GM10847 (cell line): ENCODE results near the gene DIS3L2.

Experiments used
- POLR2A ChIP-seq: IDR thresholded peaks from 2 replicates; pipeline ENCODE4 v1.6.1; 2011; ENCODE audit not compliant: insufficient read length; ENCODE audit errors: extremely low read depth

The DIS3L2 gene

GRCh38 chr2:232276733-232277313, 315.3 kb downstream of the DIS3L2 start:
- TF ChIP-seq POLR2A: no peak

GRCh38 chr2:232278534-232278933, 317.0 kb downstream of the DIS3L2 start:
- no peak for TF ChIP-seq POLR2A

GRCh38 chr2:232280341-232280740, 318.8 kb downstream of the DIS3L2 start:
- no peak for TF ChIP-seq POLR2A

GRCh38 chr2:232281858-232282507, 320.5 kb downstream of the DIS3L2 start:
- TF ChIP-seq POLR2A: no peak

GRCh38 chr2:232282508-232283055, 321.1 kb downstream of the DIS3L2 start:
- TF ChIP-seq POLR2A: no peak

- TF ChIP-seq POLR2A: no peak
Observed at GRCh38 chr2:232286001-232286868, 324.7 kb downstream of the DIS3L2 start.

- no peak for TF ChIP-seq POLR2A
Observed at GRCh38 chr2:232287316-232287715, 325.8 kb downstream of the DIS3L2 start.

- TF ChIP-seq POLR2A: no peak
Observed at GRCh38 chr2:232288489-232289030, 327.0 kb downstream of the DIS3L2 start.

GRCh38 chr2:232290668-232291067, 329.2 kb downstream of the DIS3L2 start:
- no peak for TF ChIP-seq POLR2A

- no peak for TF ChIP-seq POLR2A
Observed at GRCh38 chr2:232291343-232291742, 329.8 kb downstream of the DIS3L2 start.

- TF ChIP-seq POLR2A: no peak
Observed at GRCh38 chr2:232292395-232293154, 331.1 kb downstream of the DIS3L2 start.

- TF ChIP-seq POLR2A: no peak
Observed at GRCh38 chr2:232293191-232293590, 331.7 kb downstream of the DIS3L2 start.

- TF ChIP-seq POLR2A: no peak
Observed at GRCh38 chr2:232295971-232296370, 334.5 kb downstream of the DIS3L2 start.

- no peak for TF ChIP-seq POLR2A
Observed at GRCh38 chr2:232296776-232297525, 335.4 kb downstream of the DIS3L2 start.
